ENCODE measurements around the gene ALDOB. TPM values are rescaled to one million over a fixed set of nuclear protein-coding genes. Genes with fewer than 3 reads are reported as not detected.

ALDOB gene
- total and polyA plus RNA-seq, 2 donors (not counting 3 experiments of a cell fraction or from before 2014, with no cell fraction given) = not detected

- no peaks in the 10 kb centered on the region for H3K27me3 ChIP-seq (ENCODE audit: control insufficient read depth in 2 of 2, insufficient read depth in 2 of 2, low read length in 2 of 2)
- CTCF ChIA-PET = interaction anchor here (1.2 to 1.9 kb wide), 2 partner anchors 9 to 148 kb away, joined by 5 to 7 read pairs; no protein-coding TSS in a partner anchor
- no peak overlapping the region for H3K27ac ChIP-seq (ENCODE audit: insufficient read depth, low read depth, low read length)
- TF ChIP-seq MYC (IDR thresholded peaks at IDR 0.05; ENCODE audit: low read depth, low read length) (no peak), EZH2 (IDR thresholded peaks at IDR 0.05; ENCODE audit: borderline replicate concordance, low read depth, low read length, severe bottlenecking) (no peak), FOS (IDR thresholded peaks at IDR 0.05; ENCODE audit: borderline replicate concordance, insufficient read depth, low read length) (no peak)
- H3K4me2 ChIP-seq (ENCODE audit: insufficient read depth, low read length) = no peak overlapping the region
- H3K36me3 ChIP-seq (ENCODE audit: control insufficient read depth in 2 of 2, extremely low read depth in 1 of 2, insufficient read depth in 2 of 2, low read length in 2 of 2) = no peaks in the 10 kb centered on the region
- H3K4me1 ChIP-seq (ENCODE audit: control insufficient read depth, extremely low read depth, insufficient read depth, low read length) = no peaks in the 10 kb centered on the region
- FAIRE-seq = no peak
- no peaks in the 10 kb centered on the region for H4K20me1 ChIP-seq (replicated peaks; ENCODE audit: control insufficient read depth, extremely low read depth, insufficient read depth, low read length)
- no peak overlapping the region for H2AFZ ChIP-seq (ENCODE audit: low read depth, low read length)
- H3K4me3 ChIP-seq (replicated peaks in 1 of 3; ENCODE audit: insufficient read depth in 1 of 3, low read depth in 1 of 3, low read length in 3 of 3) = no peak overlapping the region
- no TSS peak for BruUV-seq (replicated peaks)
- POLR2A ChIA-PET = no interaction called here
- no peak for DNase-seq (ENCODE audit: low read depth, low spot score)
- intact Hi-C loops (cut with micrococcal nuclease) (no loop called here), dilution Hi-C loops (cut with MboI; ENCODE audit: extremely low pct_ligation_motif_present, low sequenced_read_pairs) (no loop called here)
- no peaks in the 10 kb centered on the region for H3K79me2 ChIP-seq (ENCODE audit: control insufficient read depth, insufficient read depth, low read length)
- H3K9me1 ChIP-seq (replicated peaks; ENCODE audit: control insufficient read depth, extremely low read depth, insufficient read depth, low read length) = no peaks in the 10 kb centered on the region
- H3K9me3 ChIP-seq (replicated peaks; ENCODE audit: control insufficient read depth, insufficient read depth, low read length) = no peaks in the 10 kb centered on the region
- no peak overlapping the region for H3K9ac ChIP-seq (replicated peaks; ENCODE audit: extremely low read depth, insufficient read depth, low read length)
These were observed 53.7 kb downstream of the ALDOB start for GRCh38 chr9:101381833-101382342.

DNA sequence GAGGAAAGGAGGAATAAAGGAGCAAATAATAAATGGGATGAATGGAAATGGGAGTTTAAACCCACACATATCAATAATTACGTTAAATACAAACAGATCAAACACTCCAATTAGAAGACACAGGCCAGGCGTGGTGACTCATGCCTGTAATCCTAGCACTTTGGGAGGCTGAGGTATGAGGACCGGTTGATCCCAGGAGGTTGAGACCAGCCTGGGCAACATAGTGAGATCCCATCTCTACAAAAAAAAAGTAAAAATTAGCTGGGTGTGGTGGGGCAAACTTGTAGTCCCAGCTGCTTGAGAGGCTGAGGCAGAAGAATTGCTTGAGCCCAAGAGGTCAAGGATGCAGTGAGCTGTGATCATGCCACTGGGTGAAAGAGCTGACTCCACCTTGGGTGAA, 54.5 kb downstream of the ALDOB start:
- FAIRE-seq (no peak), DNase-seq (ENCODE audit: low read depth, low spot score) (no peak)
- no peak overlapping the region for H3K9ac ChIP-seq (replicated peaks; ENCODE audit: extremely low read depth, insufficient read depth, low read length)
- H3K36me3 ChIP-seq (ENCODE audit: control insufficient read depth in 2 of 2, extremely low read depth in 1 of 2, insufficient read depth in 2 of 2, low read length in 2 of 2) = no peaks in the 10 kb centered on the region
- H3K4me3 ChIP-seq (replicated peaks in 1 of 3; ENCODE audit: insufficient read depth in 1 of 3, low read depth in 1 of 3, low read length in 3 of 3) = no peak overlapping the region
- ChIA-PET POLR2A (no interaction called here), CTCF (no interaction called here)
- no peak overlapping the region for H3K4me2 ChIP-seq (ENCODE audit: insufficient read depth, low read length)
- no peak overlapping the region for H3K27ac ChIP-seq (ENCODE audit: insufficient read depth, low read depth, low read length)
- no TSS peak for BruUV-seq (replicated peaks)
- H4K20me1 ChIP-seq (replicated peaks; ENCODE audit: control insufficient read depth, extremely low read depth, insufficient read depth, low read length) = no peaks in the 10 kb centered on the region
- no peak overlapping the region for H2AFZ ChIP-seq (ENCODE audit: low read depth, low read length)
- H3K27me3 ChIP-seq (ENCODE audit: control insufficient read depth in 2 of 2, insufficient read depth in 2 of 2, low read length in 2 of 2) = no peaks in the 10 kb centered on the region
- H3K4me1 ChIP-seq (ENCODE audit: control insufficient read depth, extremely low read depth, insufficient read depth, low read length) = no peaks in the 10 kb centered on the region
- TF ChIP-seq GATA2 (IDR thresholded peaks at IDR 0.05; ENCODE audit: insufficient read depth, insufficient read length, low read depth, low read length) (no peak), JUN (IDR thresholded peaks at IDR 0.05; ENCODE audit: borderline replicate concordance, insufficient read depth, insufficient read length, low read depth) (no peak)
- no peaks in the 10 kb centered on the region for H3K9me1 ChIP-seq (replicated peaks; ENCODE audit: control insufficient read depth, extremely low read depth, insufficient read depth, low read length)
- dilution Hi-C loops (cut with MboI; ENCODE audit: extremely low pct_ligation_motif_present, low sequenced_read_pairs) (no loop called here), intact Hi-C loops (cut with micrococcal nuclease) (no loop called here)
- H3K9me3 ChIP-seq (replicated peaks; ENCODE audit: control insufficient read depth, insufficient read depth, low read length) = no peaks in the 10 kb centered on the region
- H3K79me2 ChIP-seq (ENCODE audit: control insufficient read depth, insufficient read depth, low read length) = no peaks in the 10 kb centered on the region
